ENCODE data around the gene SLC27A6.

The SLC27A6 gene

DNA sequence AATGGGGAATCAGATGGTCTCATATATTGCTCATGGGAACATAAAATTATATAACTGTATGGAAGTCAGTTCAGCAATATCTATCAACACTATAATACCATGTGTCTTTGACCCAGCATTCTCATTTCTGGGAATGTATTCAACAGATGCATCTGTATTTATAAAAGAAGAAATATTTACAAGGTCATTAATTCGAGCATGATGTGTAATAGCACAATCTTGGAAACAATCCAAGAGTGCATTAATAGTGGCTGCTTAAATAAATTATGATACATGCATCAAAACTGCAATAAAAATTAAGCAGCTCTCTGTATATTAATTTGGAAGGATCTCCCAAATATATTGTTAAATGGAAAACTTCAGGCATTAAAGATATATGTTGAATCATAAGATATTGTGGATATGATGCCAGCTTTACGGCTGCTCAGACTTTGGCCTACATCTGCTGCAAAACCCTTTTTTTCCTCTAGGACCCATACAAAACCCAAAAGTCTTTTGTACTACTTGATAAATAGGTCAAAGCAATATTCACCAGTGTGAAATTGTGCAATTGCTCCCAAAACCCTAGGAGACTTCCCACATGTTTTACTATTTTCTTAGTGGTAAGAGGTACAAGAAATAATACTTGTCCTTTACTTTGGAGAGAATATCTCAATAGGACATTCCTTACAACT, 84.0 kb downstream of the SLC27A6 start:
- no peak for TF ChIP-seq POLR2A (IDR thresholded peaks at IDR 0.05; ENCODE audit: low read depth, low read length)
- no peak for TF ChIP-seq POLR2AphosphoS5 (IDR thresholded peaks at IDR 0.05; ENCODE audit: low read depth, low read length)
- TF ChIP-seq SPI1 (IDR thresholded peaks at IDR 0.05; ENCODE audit: low read depth, low read length), result no peak
- TF ChIP-seq POU2F2 (IDR thresholded peaks at IDR 0.05; ENCODE audit: low read depth, low read length), result no peak
- no peak for TF ChIP-seq PAX5 (IDR thresholded peaks at IDR 0.05; ENCODE audit: insufficient read depth, low read length, severe bottlenecking)
- FAIRE-seq (no peak), DNase-seq (ENCODE audit: insufficient read length, low spot score) (no peak)

GRCh38 chr5:129051283-129051682, 86.0 kb downstream of the SLC27A6 start:
- TF ChIP-seq POLR2A (IDR thresholded peaks at IDR 0.05; ENCODE audit: low read depth, low read length) (no peak), POU2F2 (IDR thresholded peaks at IDR 0.05; ENCODE audit: low read depth, low read length) (no peak)
- no peak for FAIRE-seq
- no peak for DNase-seq (ENCODE audit: insufficient read length, low spot score)

- no peak for TF ChIP-seq SPI1 (IDR thresholded peaks at IDR 0.05; ENCODE audit: low read depth, low read length)
- TF ChIP-seq PAX5 (IDR thresholded peaks at IDR 0.05; ENCODE audit: insufficient read depth, low read length, severe bottlenecking), result no peak
- no peak for TF ChIP-seq POLR2A (IDR thresholded peaks at IDR 0.05; ENCODE audit: low read depth, low read length)
- no peak for TF ChIP-seq POU2F2 (IDR thresholded peaks at IDR 0.05; ENCODE audit: low read depth, low read length)
- no peak for TF ChIP-seq TAF1 (IDR thresholded peaks at IDR 0.05; ENCODE audit: low read depth, low read length)
- TF ChIP-seq POLR2AphosphoS5 (IDR thresholded peaks at IDR 0.05; ENCODE audit: low read depth, low read length), result no peak
- no peak for FAIRE-seq
- no peak for DNase-seq (ENCODE audit: insufficient read length, low spot score)
These were observed 88.2 kb downstream of the SLC27A6 start for GRCh38 chr5:129053438-129053837.

GRCh38 chr5:129057329-129057728, 92.0 kb downstream of the SLC27A6 start:
- TF ChIP-seq SPI1 (IDR thresholded peaks at IDR 0.05; ENCODE audit: low read depth, low read length) (no peak), POLR2AphosphoS5 (IDR thresholded peaks at IDR 0.05; ENCODE audit: low read depth, low read length) (no peak), PAX5 (IDR thresholded peaks at IDR 0.05; ENCODE audit: insufficient read depth, low read length, severe bottlenecking) (no peak), POLR2A (IDR thresholded peaks at IDR 0.05; ENCODE audit: low read depth, low read length) (no peak), POU2F2 (IDR thresholded peaks at IDR 0.05; ENCODE audit: low read depth, low read length) (no peak)
- no peak for DNase-seq (ENCODE audit: insufficient read length, low spot score)
- FAIRE-seq, result no peak

DNA sequence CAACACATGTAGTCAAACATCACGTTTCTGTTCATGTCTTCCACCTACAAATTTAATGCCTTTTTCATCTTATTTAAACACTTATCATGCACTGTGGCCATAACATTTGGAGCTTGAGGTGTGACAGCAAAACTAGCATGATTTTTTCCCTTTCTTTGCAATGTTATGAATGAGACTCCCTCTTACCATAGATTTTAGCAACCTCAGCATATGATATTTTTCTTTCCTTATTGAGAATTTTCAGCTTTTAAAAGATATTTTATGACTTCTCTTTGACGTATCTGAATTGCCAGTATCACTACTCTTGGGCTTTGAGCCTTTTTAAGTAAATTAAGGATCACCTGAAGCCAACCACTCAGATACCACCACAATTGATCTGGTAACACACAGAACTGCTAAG, 96.6 kb downstream of the SLC27A6 start:
- TF ChIP-seq POU2F2 (IDR thresholded peaks at IDR 0.05; ENCODE audit: low read depth, low read length) (no peak), PAX5 (IDR thresholded peaks at IDR 0.05; ENCODE audit: insufficient read depth, low read length, severe bottlenecking) (no peak), POLR2A (IDR thresholded peaks at IDR 0.05; ENCODE audit: low read depth, low read length) (no peak), POLR2AphosphoS5 (IDR thresholded peaks at IDR 0.05; ENCODE audit: low read depth, low read length) (no peak), SPI1 (IDR thresholded peaks at IDR 0.05; ENCODE audit: low read depth, low read length) (no peak), TAF1 (IDR thresholded peaks at IDR 0.05; ENCODE audit: low read depth, low read length) (no peak)
- DNase-seq (ENCODE audit: insufficient read length, low spot score), result no peak
- FAIRE-seq, result no peak

DNA sequence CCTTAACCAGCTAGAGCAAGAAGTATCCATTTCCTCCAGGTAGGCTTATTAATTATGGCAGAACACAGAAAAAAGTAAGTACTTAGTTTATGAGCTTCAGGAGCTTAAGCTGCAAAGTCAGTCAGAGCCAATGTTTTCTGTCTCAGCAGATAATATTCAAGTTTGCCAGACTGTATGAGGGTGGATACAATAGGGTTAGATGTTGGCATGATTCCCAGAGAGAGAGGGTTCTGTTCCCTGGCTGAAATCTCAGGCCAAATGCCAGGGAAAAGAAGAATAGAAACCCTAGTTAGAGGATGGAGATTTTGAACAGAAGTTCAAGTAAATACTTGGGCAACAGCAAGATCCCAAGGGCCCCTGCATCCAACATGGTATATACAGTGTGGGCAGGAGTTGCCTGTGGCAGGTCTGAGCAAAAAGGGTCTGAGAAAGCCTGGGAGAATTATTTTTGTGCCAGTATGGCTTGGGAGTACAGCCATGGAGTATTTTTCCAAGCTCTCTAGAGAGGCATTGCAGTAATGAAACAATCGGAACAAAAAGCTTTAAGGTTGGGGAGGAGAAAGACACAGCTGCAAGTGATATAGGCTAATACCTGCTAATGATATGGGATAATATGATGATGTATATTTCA, 98.3 kb downstream of the SLC27A6 start:
- DNase-seq (ENCODE audit: insufficient read length, low spot score) (no peak), FAIRE-seq (no peak)

DNA sequence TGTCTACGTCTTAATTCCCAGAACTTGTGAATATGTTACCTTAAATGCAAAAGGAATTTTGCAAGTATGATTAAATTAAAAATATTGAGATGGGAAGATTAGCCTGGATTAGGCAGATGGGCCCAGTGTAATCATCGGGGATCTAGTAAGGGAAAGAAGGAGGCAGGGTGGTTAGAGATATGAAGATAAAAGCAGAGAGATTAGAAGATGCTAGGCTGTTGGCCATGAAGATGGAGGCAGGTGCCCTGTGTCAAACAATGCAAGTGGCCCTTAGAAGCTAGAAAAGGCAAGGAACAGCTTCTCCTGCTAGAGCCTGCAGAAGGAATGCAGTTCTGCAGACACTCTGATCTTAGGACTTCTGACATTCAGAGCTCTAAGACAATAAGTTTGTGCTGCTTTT, 100.4 kb downstream of the SLC27A6 start:
- TF ChIP-seq PAX5 (IDR thresholded peaks at IDR 0.05; ENCODE audit: insufficient read depth, low read length, severe bottlenecking) (no peak), POLR2A (IDR thresholded peaks at IDR 0.05; ENCODE audit: low read depth, low read length) (no peak), SPI1 (IDR thresholded peaks at IDR 0.05; ENCODE audit: low read depth, low read length) (no peak), POLR2AphosphoS5 (IDR thresholded peaks at IDR 0.05; ENCODE audit: low read depth, low read length) (no peak)
- no peak for DNase-seq (ENCODE audit: insufficient read length, low spot score)
- no peak for FAIRE-seq

More for the DNA sequence above, 98.3 kb downstream of the SLC27A6 start:
- TF ChIP-seq PAX5 (IDR thresholded peaks at IDR 0.05; ENCODE audit: insufficient read depth, low read length, severe bottlenecking), result no peak
- no peak for TF ChIP-seq POLR2A (IDR thresholded peaks at IDR 0.05; ENCODE audit: low read depth, low read length)
- no peak for TF ChIP-seq POLR2AphosphoS5 (IDR thresholded peaks at IDR 0.05; ENCODE audit: low read depth, low read length)
- no peak for TF ChIP-seq TAF1 (IDR thresholded peaks at IDR 0.05; ENCODE audit: low read depth, low read length)
- TF ChIP-seq POU2F2 (IDR thresholded peaks at IDR 0.05; ENCODE audit: low read depth, low read length), result no peak
- TF ChIP-seq SPI1 (IDR thresholded peaks at IDR 0.05; ENCODE audit: low read depth, low read length), result no peak

GRCh38 chr5:129067745-129068144, 102.5 kb downstream of the SLC27A6 start:
- DNase-seq (ENCODE audit: insufficient read length, low spot score) (no peak), FAIRE-seq (no peak)
- TF ChIP-seq POLR2AphosphoS5 (IDR thresholded peaks at IDR 0.05; ENCODE audit: low read depth, low read length) (no peak), PAX5 (IDR thresholded peaks at IDR 0.05; ENCODE audit: insufficient read depth, low read length, severe bottlenecking) (no peak), POLR2A (IDR thresholded peaks at IDR 0.05; ENCODE audit: low read depth, low read length) (no peak), SPI1 (IDR thresholded peaks at IDR 0.05; ENCODE audit: low read depth, low read length) (no peak), TAF1 (IDR thresholded peaks at IDR 0.05; ENCODE audit: low read depth, low read length) (no peak), POU2F2 (IDR thresholded peaks at IDR 0.05; ENCODE audit: low read depth, low read length) (no peak)

- no peak for FAIRE-seq
- TF ChIP-seq TAF1 (IDR thresholded peaks at IDR 0.05; ENCODE audit: low read depth, low read length), result no peak
- no peak for TF ChIP-seq POU2F2 (IDR thresholded peaks at IDR 0.05; ENCODE audit: low read depth, low read length)
- no peak for TF ChIP-seq PAX5 (IDR thresholded peaks at IDR 0.05; ENCODE audit: insufficient read depth, low read length, severe bottlenecking)
- TF ChIP-seq SPI1 (IDR thresholded peaks at IDR 0.05; ENCODE audit: low read depth, low read length), result no peak
These were observed 104.0 kb downstream of the SLC27A6 start for GRCh38 chr5:129069292-129069691.

DNA sequence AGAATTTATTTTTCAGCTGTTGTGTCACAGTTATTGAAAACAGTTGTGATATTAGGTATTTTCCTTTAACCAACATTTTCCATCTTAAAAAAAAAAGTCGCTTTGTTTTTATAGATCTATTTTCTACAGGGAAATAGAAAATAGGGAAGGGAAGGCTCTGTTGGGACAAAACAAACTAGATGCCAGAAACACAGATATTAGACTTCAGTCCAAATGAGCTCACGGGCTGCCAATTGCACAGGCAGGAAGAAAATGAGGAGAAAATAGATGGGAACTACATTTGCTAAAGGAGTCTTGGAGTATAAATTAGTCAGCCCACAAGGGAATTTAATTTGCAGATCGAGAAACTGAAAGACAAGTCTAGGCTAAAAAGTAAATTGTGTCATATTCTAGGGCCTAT, 107.8 kb downstream of the SLC27A6 start:
- FAIRE-seq (no peak), DNase-seq (ENCODE audit: insufficient read length, low spot score) (no peak)
- TF ChIP-seq TAF1 (IDR thresholded peaks at IDR 0.05; ENCODE audit: low read depth, low read length) (no peak), POLR2A (IDR thresholded peaks at IDR 0.05; ENCODE audit: low read depth, low read length) (no peak), POU2F2 (IDR thresholded peaks at IDR 0.05; ENCODE audit: low read depth, low read length) (no peak), SPI1 (IDR thresholded peaks at IDR 0.05; ENCODE audit: low read depth, low read length) (no peak), PAX5 (IDR thresholded peaks at IDR 0.05; ENCODE audit: insufficient read depth, low read length, severe bottlenecking) (no peak), POLR2AphosphoS5 (IDR thresholded peaks at IDR 0.05; ENCODE audit: low read depth, low read length) (no peak)

More at GRCh38 chr5:129069292-129069691, 104.0 kb downstream of the SLC27A6 start:
- no peak for DNase-seq (ENCODE audit: insufficient read length, low spot score)

All from GM12891 (cell line).